GM12878 (cell line): ENCODE data around the gene OR4D1. TPM values are rescaled to one million over a fixed set of nuclear protein-coding genes. Genes with fewer than 3 reads are reported as not detected.
A peak's percentile ranks its signal among the peaks of the same experiment; 100 is the strongest.

Source experiments
- ATAC-seq: fragments of 200-7000 bp; cut with Tn5 transposase; 3 replicates; pipeline ENCODE4 v1.9.1; 2020; ENCODE audit warnings: mild to moderate bottlenecking, moderate library complexity
- Bru-seq: library from RNA; stranded (reverse); fragments of 400-500 nt; gene quantifications from one replicate; lab custom pipeline; 2021; lab: Mats Ljungman, UMichigan
- BruChase-seq, 2 experiments: library from RNA; stranded (reverse); fragments of 400-500 nt; gene quantifications; one replicate each; lab custom pipeline; 2021; lab: Mats Ljungman, UMichigan
- BruUV-seq: library from RNA; stranded (reverse); fragments of 400-500 nt; replicated peaks from 2 replicates; lab custom pipeline; 2021; lab: Mats Ljungman, UMichigan
- CTCF ChIA-PET: fragments of 300-600 bp; sonication (Branson Sonifier 250); formaldehyde crosslinking; extraction: SDS; loops from one replicate; lab custom pipeline; 2021; ENCODE audit warnings: inconsistent platforms; lab: Yijun Ruan, JAX
- POLR2A ChIA-PET: fragments of 350-600 bp; formaldehyde crosslinking; extraction: SDS; loops from one replicate; lab custom pipeline; 2021; ENCODE audit warnings: inconsistent platforms; lab: Charles Lee
- RAD21 ChIA-PET: fragments of 300-600 bp; sonication (Branson Sonifier 250); formaldehyde crosslinking; loops from one replicate; lab custom pipeline; 2023; ENCODE audit warnings: antibody characterized with exemption; ENCODE audit not compliant: unreplicated experiment; lab: Charles Lee
- SMC1A ChIA-PET: fragments of 300-600 bp; sonication (Branson Sonifier 250); formaldehyde crosslinking; loops from one replicate; lab custom pipeline; 2023; ENCODE audit not compliant: unreplicated experiment, uncharacterized antibody; lab: Charles Lee
- DNase-seq: peaks from one replicate; pipeline ENCODE4 v3.0.0-alpha.2; 2011; ENCODE audit warnings: low read depth, low spot score
- FAIRE-seq: peaks from 3 replicates; lab custom pipeline; 2011; peaks lifted over from hg19 to GRCh38; lab: Jason Lieb, UNC
- H2AFZ ChIP-seq: 2 replicates; pipeline ENCODE4 v1.6.0; 2011; ENCODE audit warnings: low read depth, low read length, control low read depth; ENCODE audit not compliant: control insufficient read depth
- H3K27ac ChIP-seq: 2 replicates; pipeline ENCODE4 v1.5.1; 2011; ENCODE audit warnings: control low read depth; ENCODE audit not compliant: control insufficient read depth, insufficient read depth
- H3K27me3 ChIP-seq, 2 experiments: replicated peaks in 1 of 2; 2 replicates each; pipeline versions ENCODE4 v1.6.0 to v1.6.1; 2011; ENCODE audit warnings: low read length in 1 of 2; ENCODE audit not compliant: control insufficient read depth in 2 of 2, insufficient read depth in 2 of 2
- H3K36me3 ChIP-seq, 2 experiments: 2 replicates each; pipeline ENCODE4 v1.5.1; 2011; ENCODE audit warnings: low read length in 1 of 2; ENCODE audit not compliant: control insufficient read depth in 2 of 2, insufficient read depth in 2 of 2
- H3K4me1 ChIP-seq: 2 replicates; pipeline ENCODE4 v1.6.1; 2011; ENCODE audit warnings: mild to moderate bottlenecking, low read length, moderate library complexity, mixed read lengths; ENCODE audit not compliant: control insufficient read depth, insufficient read depth
- H3K4me2 ChIP-seq: 2 replicates; pipeline ENCODE4 v1.6.0; 2011; ENCODE audit warnings: control low read depth; ENCODE audit not compliant: control insufficient read depth, insufficient read depth
- H3K4me3 ChIP-seq: fragments of 200-600 bp; sonication (generic); 2 replicates; pipeline ENCODE4 v1.5.1; 2016
- H3K79me2 ChIP-seq: 2 replicates; pipeline ENCODE4 v1.6.0; 2011; ENCODE audit warnings: low read length; ENCODE audit not compliant: control insufficient read depth, insufficient read depth
- H3K9ac ChIP-seq: 2 replicates; pipeline ENCODE4 v1.8.0; 2011; ENCODE audit warnings: low read length, control low read depth, mixed read lengths; ENCODE audit not compliant: control insufficient read depth, insufficient read depth
- H3K9me3 ChIP-seq: replicated peaks from 3 replicates; pipeline ENCODE4 v1.5.1; 2011; ENCODE audit warnings: mild to moderate bottlenecking, low read length; ENCODE audit not compliant: control insufficient read depth, insufficient read depth
- H4K20me1 ChIP-seq: 2 replicates; pipeline ENCODE4 v1.6.0; 2011; ENCODE audit not compliant: control insufficient read depth, insufficient read depth
- ATF7 ChIP-seq: fragments of 450-650 bp; IDR thresholded peaks from 2 replicates; pipeline ENCODE4 v1.6.1; 2016; ENCODE audit warnings: low read depth, mild to moderate bottlenecking
- EGR1 ChIP-seq, 2 experiments: IDR thresholded peaks; 1 replicate in 1 of 2; 2 replicates in 1 of 2; pipeline ENCODE4 v1.6.1; 2011 to 2012; ENCODE audit warnings: low read depth in 2 of 2, low read length in 2 of 2, borderline replicate concordance in 1 of 2, mild to moderate bottlenecking in 1 of 2, moderate library complexity in 1 of 2
- ETV6 ChIP-seq, 2 experiments: fragments of 450-650 bp in 1 of 2; IDR thresholded peaks in 1 of 2; conservative IDR thresholded peaks in 1 of 2; 2 replicates each; pipeline ENCODE4 v1.6.1; 2014; ENCODE audit warnings: antibody characterized with exemption in 1 of 2, borderline replicate concordance in 1 of 2, low read depth in 1 of 2, mild to moderate bottlenecking in 1 of 2, moderate library complexity in 1 of 2
- GABPA ChIP-seq: IDR thresholded peaks from 2 replicates; pipeline ENCODE4 v1.6.1; 2014; ENCODE audit warnings: antibody characterized with exemption, low read depth, mild to moderate bottlenecking, inconsistent platforms
- IRF4 ChIP-seq: IDR thresholded peaks from 2 replicates; pipeline ENCODE4 v1.6.1; 2011; ENCODE audit warnings: low read depth, low read length
- JUND ChIP-seq: IDR thresholded peaks from 2 replicates; pipeline ENCODE4 v1.6.1; 2012; ENCODE audit warnings: low read depth, mild to moderate bottlenecking, low read length, improper control_type of control experiment, moderate library complexity
- LARP7 ChIP-seq: fragments of 450-650 bp; IDR thresholded peaks from 2 replicates; pipeline ENCODE4 v1.6.1; 2017; ENCODE audit warnings: mild to moderate bottlenecking
- NR2C2 ChIP-seq: IDR thresholded peaks from 2 replicates; pipeline ENCODE4 v1.6.1; 2011; ENCODE audit warnings: borderline replicate concordance, low read depth; ENCODE audit not compliant: control insufficient read depth, insufficient read length
- RUNX3 ChIP-seq: IDR thresholded peaks from 2 replicates; pipeline ENCODE4 v1.6.1; 2012; ENCODE audit warnings: low read length, inconsistent platforms
- SMC3 ChIP-seq: IDR thresholded peaks from 2 replicates; pipeline ENCODE4 v1.6.1; 2011; ENCODE audit warnings: low read length, improper control_type of control experiment, borderline replicate concordance
- SRF ChIP-seq, 2 experiments: IDR thresholded peaks; 2 replicates each; pipeline ENCODE4 v1.6.1; 2011; ENCODE audit warnings: low read depth in 2 of 2, low read length in 2 of 2, mild to moderate bottlenecking in 1 of 2, moderate library complexity in 1 of 2
- STAT3 ChIP-seq: IDR thresholded peaks from 2 replicates; pipeline ENCODE4 v1.6.1; 2011; ENCODE audit warnings: low read depth, low read length, improper control_type of control experiment
- TCF3 ChIP-seq: IDR thresholded peaks from 2 replicates; pipeline ENCODE4 v1.6.1; 2012; ENCODE audit warnings: low read depth, mild to moderate bottlenecking, low read length, borderline replicate concordance; ENCODE audit not compliant: insufficient read depth
- YBX1 ChIP-seq: fragments of 450-650 bp; IDR thresholded peaks from 2 replicates; pipeline ENCODE4 v1.6.1; 2016; ENCODE audit warnings: antibody characterized with exemption
- YY1 ChIP-seq: IDR thresholded peaks from 2 replicates; pipeline ENCODE4 v1.6.1; 2011; ENCODE audit warnings: low read depth, mild to moderate bottlenecking, low read length
- ZNF217 ChIP-seq: fragments of 450-650 bp; IDR thresholded peaks from 2 replicates; pipeline ENCODE4 v1.6.1; 2017; ENCODE audit warnings: antibody characterized with exemption, mild to moderate bottlenecking
- ZNF24 ChIP-seq: fragments of 450-650 bp; IDR thresholded peaks from 2 replicates; pipeline ENCODE4 v1.6.1; 2017; ENCODE audit warnings: antibody characterized with exemption, mild to moderate bottlenecking
- whole genome bisulfite sequencing: methylation state at CpG from one replicate; pipeline ENCODE4 v1.1.6; 2016; ENCODE audit warnings: low lambda C conversion rate; ENCODE audit not compliant: insufficient replicate concordance, insufficient coverage; ENCODE audit errors: missing lambda C conversion rate; 5-methylcytosine and 5-hydroxymethylcytosine counted together
- in situ Hi-C: fragments of 300-500 bp; cut with MboI; formaldehyde crosslinking; loops from 9 replicates; pipeline ENCODE4 v1.14.3; 2018; ENCODE audit warnings: mixed read lengths
- intact Hi-C: fragments of 100-400 bp; cut with micrococcal nuclease; formaldehyde crosslinking; loops from one replicate; pipeline ENCODE4 v1.14.2; 2022; ENCODE audit not compliant: unreplicated experiment
- long read RNA-seq, 2 experiments: library from polyadenylated mRNA; unstranded; transcript quantifications; one replicate each; pipeline ENCODE4 v2.0.0, GENCODE V29; 2019 to 2020
- polyA minus RNA-seq, 3 experiments: library from RNA; depleted of rRNA, polyadenylated mRNA; stranded (reverse); fragments of >200 nt; gene quantifications; 2 replicates each; pipeline ENCODE4 v1.2.3, GENCODE V29; 2011
- polyA plus RNA-seq, 11 experiments: library from polyadenylated mRNA; depleted of rRNA in 4 of 11; unstranded in 6 of 11; stranded (reverse) in 5 of 11; fragments of >200 nt; fragmentation: Nextera tagmentation in 4 of 11; fragmentation: Illumina TruSeq in 1 of 11; extraction: Ambion mirVana in 4 of 11; extraction: Trizol in 1 of 11; gene quantifications; 1 replicate in 1 of 11; 2 replicates in 10 of 11; pipeline versions ENCODE4 v1.2.1 to v1.2.3, GENCODE V29; 2011 to 2016; ENCODE audit warnings: inconsistent platforms in 2 of 11, missing spikeins in 2 of 11, low read depth in 1 of 11
- total RNA-seq, 4 experiments: library from RNA; depleted of rRNA in 3 of 4; stranded (reverse); fragments of >200 nt in 3 of 4; fragmentation: Illumina TruSeq in 1 of 4; extraction: Trizol in 1 of 4; gene quantifications; 2 replicates each; pipeline versions ENCODE4 v1.2.1 to v1.2.3, GENCODE V29; 2013 to 2021

The OR4D1 gene
- not detected in 2 replicates for total RNA-seq (2013; cell fraction: nucleolus; rRNA removed)
- total RNA-seq (2014; rRNA removed) (not detected in 2 replicates), total RNA-seq (2014; rRNA removed; fragmentation: Illumina TruSeq; extraction: Trizol) (not detected in 2 replicates), total RNA-seq (2021) (not detected in 2 replicates), polyA plus RNA-seq (2011; rRNA removed) (not detected in 2 replicates), polyA plus RNA-seq (2014; fragmentation: Illumina TruSeq; extraction: Trizol) (not detected in 2 replicates), polyA plus RNA-seq (2014; fragmentation: Nextera tagmentation; extraction: Ambion mirVana) (not detected), polyA plus RNA-seq (2014; rRNA removed) (not detected in 2 replicates), polyA plus RNA-seq (2016; fragmentation: Nextera tagmentation; extraction: Ambion mirVana) (not detected), polyA minus RNA-seq (2011; rRNA and poly(A)+ RNA removed) (not detected in 2 replicates), Bru-seq, nascent RNA (not detected), BruChase-seq, experiment 1, labeled RNA remaining after a 6-hour chase (not detected), BruChase-seq, experiment 2, labeled RNA remaining after a 2-hour chase (percentile 15 among the genes with signal in this experiment)
- polyA plus RNA-seq (2011; ENCODE audit: low read depth), result not detected
- polyA plus RNA-seq (2011; cell fraction: cytosol; rRNA removed), result not detected in 2 replicates
- polyA plus RNA-seq (2011; cell fraction: nucleus; rRNA removed), result not detected in 2 replicates
- not detected in 2 replicates for polyA plus RNA-seq (2012)
- polyA minus RNA-seq (2011; cell fraction: cytosol; rRNA and poly(A)+ RNA removed), result not detected in 2 replicates
- not detected in 2 replicates for polyA minus RNA-seq (2011; cell fraction: nucleus; rRNA and poly(A)+ RNA removed)
- long read RNA-seq, experiment 1, result 0 reads
- long read RNA-seq, experiment 2, result 0 reads

- RAD21 ChIA-PET, result no interaction called here
Measured at GRCh38 chr17:58147930-58148434, at the start of gene OR4D1. Gene OR4D1 (plus strand): TSS chr17:58148384. CDS start chr17:58155154, 6,770 bp downstream.

More at GRCh38 chr17:58147930-58148434, at the start of gene OR4D1:
- Histone ChIP-seq H3K27ac (no peak within 1 kb of the TSS), H3K79me2 (no peaks in the 10 kb centered on the region), H3K9ac (no peak within 1 kb of the TSS), H2AFZ (no peak within 1 kb of the TSS), H4K20me1 (no peaks in the 10 kb centered on the region), H3K4me3 (no peak within 1 kb of the TSS), H3K9me3 (no peaks in the 10 kb centered on the region; the same call in 1 of the 3 replicates), H3K4me1 (no peaks in the 10 kb centered on the region), H3K4me2 (no peak within 1 kb of the TSS)
- POLR2A ChIA-PET, result no interaction called here
- ATAC-seq (no peak), DNase-seq (no peak), FAIRE-seq (no peak)
- CTCF ChIA-PET, result interaction anchor here (0.9 kb wide), 1 partner anchor 13 kb away, joined by 3 read pairs; no protein-coding TSS in a partner anchor
- 0% methylated on average over 1 of the region's 1 CpG for WGBS
- BruUV-seq, result no TSS peak
- intact Hi-C loops (no loop called here), in situ Hi-C loops (no loop called here)
- SMC1A ChIA-PET, result no interaction called here
- no peak for TF ChIP-seq ETV6 (conservative IDR thresholded peaks at IDR 0.05 in 1 of 2, IDR thresholded peaks at IDR 0.05 in 1 of 2; ENCODE audit: borderline replicate concordance in 1 of 2, low read depth in 1 of 2)
- no peak for TF ChIP-seq JUND
- TF ChIP-seq LARP7, result no peak
- TF ChIP-seq ATF7, result no peak
- no peak for TF ChIP-seq SRF (IDR thresholded peaks at IDR 0.05; ENCODE audit: low read depth in 2 of 2, low read length in 2 of 2)
- TF ChIP-seq STAT3, result no peak
- no peak for TF ChIP-seq GABPA
- TF ChIP-seq YY1, result no peak
- TF ChIP-seq IRF4, result no peak
- no peak for TF ChIP-seq EGR1 (IDR thresholded peaks at IDR 0.05; ENCODE audit: borderline replicate concordance in 1 of 2, low read depth in 2 of 2, low read length in 2 of 2)
- TF ChIP-seq ZNF24, result no peak
- no peak for TF ChIP-seq YBX1
- no peak for TF ChIP-seq RUNX3
- no peak for TF ChIP-seq ZNF217
- no peak for TF ChIP-seq NR2C2
- TF ChIP-seq SMC3, result no peak
- no peak for TF ChIP-seq TCF3
- TF ChIP-seq, all 136 proteins: peak for 0
- Histone ChIP-seq H3K27me3 (peaks cover 2 to 7% of the 10 kb centered on the region in 2 experiments), H3K36me3 (no peaks in the 10 kb centered on the region)
